ENCODE measurements around the gene RFPL3.
A peak's percentile ranks its signal among the peaks of the same experiment; 100 is the strongest.

Gene RFPL3

DNA sequence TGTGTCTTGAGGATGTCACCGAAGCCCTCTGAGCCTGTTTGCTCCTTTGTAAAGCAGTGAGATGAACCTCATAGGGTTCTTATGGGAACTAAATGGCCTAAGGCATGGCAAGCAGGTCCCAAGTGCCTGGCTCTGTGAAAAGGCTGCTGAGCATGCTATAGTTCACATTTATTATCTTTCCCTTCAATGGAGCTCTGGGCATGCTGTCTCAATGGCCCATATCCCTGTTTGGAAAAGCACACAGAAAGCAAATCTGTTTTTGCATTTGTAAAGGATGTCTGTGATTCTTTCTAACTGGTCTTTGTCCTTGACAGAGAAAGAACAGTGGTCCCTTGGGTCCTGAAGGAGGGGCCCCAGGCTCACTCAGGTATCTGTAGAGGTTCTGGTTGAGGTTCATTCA is 28.0 kb downstream of the RFPL3 start:
- TF ChIP-seq, protein P1, sequence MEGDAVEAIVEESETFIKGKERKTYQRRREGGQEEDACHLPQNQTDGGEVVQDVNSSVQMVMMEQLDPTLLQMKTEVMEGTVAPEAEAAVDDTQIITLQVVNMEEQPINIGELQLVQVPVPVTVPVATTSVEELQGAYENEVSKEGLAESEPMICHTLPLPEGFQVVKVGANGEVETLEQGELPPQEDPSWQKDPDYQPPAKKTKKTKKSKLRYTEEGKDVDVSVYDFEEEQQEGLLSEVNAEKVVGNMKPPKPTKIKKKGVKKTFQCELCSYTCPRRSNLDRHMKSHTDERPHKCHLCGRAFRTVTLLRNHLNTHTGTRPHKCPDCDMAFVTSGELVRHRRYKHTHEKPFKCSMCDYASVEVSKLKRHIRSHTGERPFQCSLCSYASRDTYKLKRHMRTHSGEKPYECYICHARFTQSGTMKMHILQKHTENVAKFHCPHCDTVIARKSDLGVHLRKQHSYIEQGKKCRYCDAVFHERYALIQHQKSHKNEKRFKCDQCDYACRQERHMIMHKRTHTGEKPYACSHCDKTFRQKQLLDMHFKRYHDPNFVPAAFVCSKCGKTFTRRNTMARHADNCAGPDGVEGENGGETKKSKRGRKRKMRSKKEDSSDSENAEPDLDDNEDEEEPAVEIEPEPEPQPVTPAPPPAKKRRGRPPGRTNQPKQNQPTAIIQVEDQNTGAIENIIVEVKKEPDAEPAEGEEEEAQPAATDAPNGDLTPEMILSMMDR (IDR thresholded peaks at IDR 0.05; ENCODE audit: low read depth, low read length) = no peak
- no peak for DNase-seq (ENCODE audit: extremely low read depth, low read depth)

DNA sequence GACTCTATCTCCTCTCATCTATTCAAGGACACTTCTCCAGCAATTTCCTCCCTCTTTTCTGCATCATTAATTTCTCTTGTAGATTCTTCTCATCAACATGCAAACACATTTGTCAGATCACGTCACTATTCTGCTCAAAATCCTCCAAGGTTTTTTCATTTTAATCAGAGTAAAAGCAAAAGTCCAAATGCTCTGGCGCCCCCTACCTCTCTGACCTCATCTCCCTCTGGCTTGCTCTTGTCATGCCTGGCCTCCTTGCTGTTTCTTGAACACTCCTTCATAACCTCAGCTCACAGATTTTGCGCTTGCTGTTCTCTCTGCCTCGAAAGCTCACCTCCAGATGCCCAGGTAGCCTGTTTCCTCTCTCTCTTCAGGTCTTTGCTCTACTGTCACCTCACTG is 32.0 kb downstream of the RFPL3 start:
- no peak for DNase-seq (ENCODE audit: extremely low read depth, low read depth)
- TF ChIP-seq, protein P1 (IDR thresholded peaks at IDR 0.05; ENCODE audit: low read depth, low read length) = peak; percentile 32

DNA sequence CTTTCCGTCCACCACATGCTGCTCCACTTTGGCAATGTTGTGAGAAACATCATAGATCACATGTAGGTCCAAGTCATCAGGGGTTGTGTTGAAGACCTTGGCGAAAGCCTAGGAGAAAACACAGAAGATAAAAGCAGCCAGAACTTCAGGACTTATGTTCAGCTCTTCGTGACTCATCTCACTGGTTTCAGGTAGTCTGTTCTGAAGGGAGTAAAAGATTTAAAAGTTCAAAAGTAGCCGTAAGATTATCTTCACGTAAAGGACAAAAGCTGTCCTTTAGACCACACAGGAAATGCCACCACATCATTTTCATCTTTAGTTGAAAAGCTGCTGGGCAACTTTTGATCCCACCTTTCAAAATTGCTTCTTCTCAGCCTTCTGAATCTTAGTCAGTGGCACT is 37.4 kb downstream of the RFPL3 start:
- TF ChIP-seq, protein P1 (IDR thresholded peaks at IDR 0.05; ENCODE audit: low read depth, low read length) = no peak

DNA sequence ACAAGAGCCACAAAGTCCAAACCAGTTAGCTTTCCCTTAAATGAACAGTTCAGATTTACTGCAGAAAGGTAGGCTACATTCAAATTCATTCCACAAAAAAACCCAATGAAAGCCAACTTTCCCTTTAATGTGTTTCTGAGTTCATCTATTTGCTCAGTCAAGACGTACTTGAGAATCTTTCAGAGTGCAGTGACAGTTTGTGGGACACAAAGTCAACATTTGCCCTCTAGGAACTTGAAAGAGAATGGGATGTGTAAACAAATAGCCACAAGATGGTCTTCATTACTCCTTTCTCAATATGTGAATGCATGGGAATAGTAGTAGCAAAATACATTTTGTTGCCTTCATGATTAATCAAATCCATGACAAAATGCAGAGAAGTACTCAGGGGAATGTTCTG is 38.6 kb downstream of the RFPL3 start:
- TF ChIP-seq, protein P1 (IDR thresholded peaks at IDR 0.05; ENCODE audit: low read depth, low read length) = no peak
- no peak for DNase-seq (ENCODE audit: extremely low read depth, low read depth)

More for the DNA sequence above, 37.4 kb downstream of the RFPL3 start:
- no peak for DNase-seq (ENCODE audit: extremely low read depth, low read depth)

DNA sequence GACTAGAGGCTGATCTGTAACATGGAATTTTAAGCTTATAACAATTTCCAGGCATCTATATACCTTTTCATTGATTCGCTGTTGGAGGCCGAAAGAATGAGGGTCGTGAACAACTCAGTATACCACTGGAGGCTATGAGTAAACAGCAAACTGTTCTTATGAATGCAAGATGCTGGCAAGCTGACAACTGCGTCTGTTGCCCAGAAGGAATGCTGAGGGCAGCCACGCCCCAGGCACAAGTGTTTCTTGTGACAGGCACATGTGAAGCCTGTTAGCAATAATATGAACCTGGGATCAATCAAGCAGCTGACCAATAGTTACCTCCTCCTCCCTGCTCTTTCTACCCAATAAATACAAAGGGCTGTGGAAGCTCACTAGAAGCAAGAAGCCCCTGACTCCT is 39.1 kb downstream of the RFPL3 start:
- DNase-seq (ENCODE audit: extremely low read depth, low read depth) = peak; percentile 47
- TF ChIP-seq, protein P1 (IDR thresholded peaks at IDR 0.05; ENCODE audit: low read depth, low read length) = no peak

DNA sequence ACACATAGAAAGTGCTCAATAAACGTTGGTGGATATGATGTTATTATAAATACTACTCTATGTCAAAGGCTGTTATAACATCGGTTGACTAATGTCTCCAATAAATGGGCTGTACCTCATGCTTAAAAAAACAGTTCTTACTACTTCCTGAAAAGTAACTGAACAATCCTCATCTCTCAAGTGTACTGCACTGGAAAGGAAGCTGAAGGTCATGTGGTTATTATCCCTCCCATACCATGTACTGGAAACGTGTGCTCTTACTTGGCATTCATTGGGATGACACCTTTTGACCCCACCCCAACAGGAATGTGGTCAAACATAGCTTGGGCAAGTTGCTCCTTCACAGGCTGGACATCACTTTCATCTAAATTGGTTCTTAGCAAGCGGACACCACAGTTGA is 43.8 kb downstream of the RFPL3 start:
- DNase-seq (ENCODE audit: extremely low read depth, low read depth) = no peak
- TF ChIP-seq, protein P1 (IDR thresholded peaks at IDR 0.05; ENCODE audit: low read depth, low read length) = no peak

DNA sequence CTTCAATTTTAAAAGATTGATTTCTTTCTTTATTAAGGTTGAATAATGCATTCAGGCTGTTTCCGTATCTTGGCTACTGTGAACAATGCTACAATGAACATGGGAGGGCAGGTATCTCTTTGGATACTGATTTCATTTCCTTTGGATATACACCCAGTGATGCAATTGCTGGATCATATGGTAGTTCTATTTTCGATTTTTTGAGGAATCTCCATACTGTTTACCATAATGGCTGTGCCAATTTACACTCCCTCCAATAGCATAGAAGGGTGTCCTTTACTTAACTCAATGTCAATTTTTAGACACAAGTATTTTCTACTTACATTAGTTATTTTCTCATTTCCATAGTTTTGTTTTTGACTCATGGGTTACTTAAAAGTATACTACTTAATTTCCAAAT is 46.4 kb downstream of the RFPL3 start:
- TF ChIP-seq, protein P1 (IDR thresholded peaks at IDR 0.05; ENCODE audit: low read depth, low read length) = no peak
- DNase-seq (ENCODE audit: extremely low read depth, low read depth) = no peak
